Upper lobe of right lung (tissue), 1 donor: ENCODE results near the gene SIRT2. TPM values are rescaled to one million over a fixed set of nuclear protein-coding genes. Genes with fewer than 3 reads are reported as not detected.
A peak's percentile ranks its signal among the peaks of the same experiment; 100 is the strongest.

Source experiments
- ATAC-seq: fragments of 200-7000 bp; cut with Tn5 transposase; one replicate; pipeline ENCODE4 v1.9.1; 2020; ENCODE audit warnings: mild to moderate bottlenecking, moderate library complexity
- DNase-seq: peaks from one replicate; pipeline ENCODE4 v3.0.0-alpha.2; 2020
- H3K27ac ChIP-seq: fragments of 200-600 bp; one replicate; pipeline ENCODE4 v1.8.0; 2022
- H3K27me3 ChIP-seq: fragments of 200-600 bp; one replicate; pipeline ENCODE4 v1.8.0; 2022; ENCODE audit warnings: mild to moderate bottlenecking
- H3K36me3 ChIP-seq: fragments of 200-600 bp; one replicate; pipeline ENCODE4 v1.8.0; 2022
- H3K4me1 ChIP-seq: fragments of 200-600 bp; one replicate; pipeline ENCODE4 v1.8.0; 2022
- H3K4me3 ChIP-seq: fragments of 200-600 bp; one replicate; pipeline ENCODE4 v1.8.0; 2022; ENCODE audit warnings: mild to moderate bottlenecking
- H3K9me3 ChIP-seq: fragments of 200-600 bp; one replicate; pipeline ENCODE4 v1.8.0; 2022
- intact Hi-C: fragments of 100-400 bp; cut with DNase I; formaldehyde crosslinking; loops from one replicate; pipeline ENCODE4 v1.11.0; 2022
- total RNA-seq: library from RNA; stranded (reverse); fragmentation: NEBNext Ultra II Directional; extraction: Animal tissue kit (Norgen Biotek cat#: 25700); gene quantifications from one replicate; pipeline ENCODE4 v1.2.1, GENCODE V29; 2021
- TF ChIP-seq, protein P1 (sequence below): fragments of 200-600 bp; IDR thresholded peaks from one replicate; pipeline ENCODE4 v1.8.0; 2022; ENCODE audit warnings: antibody characterized with exemption
- donor health status: DM: no; HTN: yes; CAD: no; lungs with severe emphysema.

The SIRT2 gene
- total RNA-seq, 1 donor from 2014 or later = 59.2 TPM

DNA sequence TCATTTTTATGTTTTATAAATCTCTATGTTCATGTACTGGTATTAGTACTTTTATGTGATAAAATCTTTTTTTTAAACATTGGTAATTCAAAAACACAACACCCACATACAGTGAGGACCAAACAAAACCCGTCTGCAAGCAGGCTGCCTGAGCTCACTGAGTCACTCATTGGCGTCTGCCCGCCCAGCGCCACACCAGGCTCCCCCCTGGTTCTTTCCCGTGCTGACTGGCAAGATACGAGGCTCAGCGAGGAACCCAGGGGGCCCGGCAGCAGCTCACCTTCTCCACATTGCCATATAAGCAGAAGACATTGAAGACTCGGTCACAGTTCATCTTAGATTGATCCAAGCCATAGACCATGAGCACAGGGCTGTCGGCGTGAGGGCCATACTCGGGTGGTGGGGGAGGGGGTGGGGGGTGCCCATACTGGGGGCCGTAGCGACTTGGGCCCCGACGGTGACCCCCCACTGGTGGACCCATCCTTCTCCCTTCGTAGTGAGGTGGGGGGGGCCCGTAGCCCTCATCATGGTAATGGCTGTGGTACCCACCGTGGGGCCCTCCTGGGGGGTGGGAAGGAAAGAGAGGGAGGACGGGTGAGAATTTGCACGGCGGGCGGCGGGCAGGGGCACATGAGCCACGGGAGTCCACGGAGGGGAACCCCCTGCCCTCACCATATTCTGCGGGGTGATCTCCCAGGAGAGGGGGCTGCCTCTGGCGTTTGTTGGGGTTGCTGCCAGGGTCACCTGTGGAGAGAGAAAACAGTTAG is 59.4 kb downstream of the SIRT2 start:
- Histone ChIP-seq H3K27me3 (no peaks in the 10 kb centered on the region), H3K36me3 (peaks cover 97% of the 10 kb centered on the region), H3K9me3 (no peaks in the 10 kb centered on the region), H3K27ac (no peak overlapping the region), H3K4me3 (no peak overlapping the region), H3K4me1 (peaks cover 17% of the 10 kb centered on the region)
- TF ChIP-seq, protein P1, sequence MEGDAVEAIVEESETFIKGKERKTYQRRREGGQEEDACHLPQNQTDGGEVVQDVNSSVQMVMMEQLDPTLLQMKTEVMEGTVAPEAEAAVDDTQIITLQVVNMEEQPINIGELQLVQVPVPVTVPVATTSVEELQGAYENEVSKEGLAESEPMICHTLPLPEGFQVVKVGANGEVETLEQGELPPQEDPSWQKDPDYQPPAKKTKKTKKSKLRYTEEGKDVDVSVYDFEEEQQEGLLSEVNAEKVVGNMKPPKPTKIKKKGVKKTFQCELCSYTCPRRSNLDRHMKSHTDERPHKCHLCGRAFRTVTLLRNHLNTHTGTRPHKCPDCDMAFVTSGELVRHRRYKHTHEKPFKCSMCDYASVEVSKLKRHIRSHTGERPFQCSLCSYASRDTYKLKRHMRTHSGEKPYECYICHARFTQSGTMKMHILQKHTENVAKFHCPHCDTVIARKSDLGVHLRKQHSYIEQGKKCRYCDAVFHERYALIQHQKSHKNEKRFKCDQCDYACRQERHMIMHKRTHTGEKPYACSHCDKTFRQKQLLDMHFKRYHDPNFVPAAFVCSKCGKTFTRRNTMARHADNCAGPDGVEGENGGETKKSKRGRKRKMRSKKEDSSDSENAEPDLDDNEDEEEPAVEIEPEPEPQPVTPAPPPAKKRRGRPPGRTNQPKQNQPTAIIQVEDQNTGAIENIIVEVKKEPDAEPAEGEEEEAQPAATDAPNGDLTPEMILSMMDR = no peak
- ATAC-seq (no peak), DNase-seq (no peak)
- intact Hi-C loops = no loop called here

- DNase-seq (no peak), ATAC-seq (no peak)
- Histone ChIP-seq H3K27ac (peak overlapping the region; percentile 30), H3K36me3 (peaks cover 89% of the 10 kb centered on the region), H3K27me3 (no peaks in the 10 kb centered on the region), H3K4me1 (peaks cover 17% of the 10 kb centered on the region), H3K9me3 (no peaks in the 10 kb centered on the region), H3K4me3 (no peak overlapping the region)
- intact Hi-C loops = no loop called here
- TF ChIP-seq, protein P1 = no peak
These were observed 60.2 kb downstream of the SIRT2 start for GRCh38 chr19:38838986-38839761.

DNA sequence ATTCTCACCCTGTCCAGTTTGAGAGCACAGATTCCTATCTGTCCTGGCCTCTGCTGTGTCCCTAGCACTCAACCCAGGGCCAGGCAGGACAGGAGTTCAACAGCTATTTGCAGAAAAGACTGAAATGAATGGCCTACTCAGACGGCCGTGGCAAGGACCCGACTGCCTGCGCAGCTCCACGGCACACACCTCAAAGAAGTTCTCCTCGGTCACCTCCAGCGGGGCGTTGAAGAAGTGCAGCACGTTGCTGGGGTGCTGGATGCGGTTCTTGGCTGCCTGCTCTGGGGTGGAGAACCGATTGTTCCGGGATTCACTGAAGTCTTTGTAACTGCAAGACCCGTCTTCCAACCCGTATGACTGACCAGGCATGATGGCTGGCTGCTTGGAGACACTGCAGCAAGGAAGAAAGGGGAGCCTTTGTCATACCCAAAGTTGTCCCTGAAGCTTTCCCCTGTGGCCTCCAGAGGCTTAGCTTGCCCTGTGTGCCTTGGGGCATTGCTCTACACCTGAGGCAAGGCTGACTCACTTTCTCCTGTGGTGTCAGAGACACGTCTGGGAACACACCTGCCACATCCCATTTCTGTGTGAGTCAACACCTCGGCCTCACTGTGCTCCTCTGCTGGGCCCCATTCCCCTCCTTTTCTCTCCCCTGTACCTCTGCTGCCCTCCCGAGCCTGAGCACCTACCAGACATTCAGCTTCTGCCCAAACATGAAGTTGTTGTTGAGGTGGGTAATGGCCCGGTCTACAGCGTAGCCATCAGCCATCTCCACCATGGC is 61.0 kb downstream of the SIRT2 start:
- H3K9me3 ChIP-seq = no peaks in the 10 kb centered on the region
- H3K36me3 ChIP-seq = peaks cover 81% of the 10 kb centered on the region
- no peak overlapping the region for H3K4me3 ChIP-seq
- H3K27me3 ChIP-seq = no peaks in the 10 kb centered on the region
- peak overlapping the region; percentile 36 for H3K27ac ChIP-seq
- peaks cover 17% of the 10 kb centered on the region for H3K4me1 ChIP-seq
- intact Hi-C loops = no loop called here
- TF ChIP-seq, protein P1 = no peak
- DNase-seq (no peak), ATAC-seq (peak; percentile 11)

DNA sequence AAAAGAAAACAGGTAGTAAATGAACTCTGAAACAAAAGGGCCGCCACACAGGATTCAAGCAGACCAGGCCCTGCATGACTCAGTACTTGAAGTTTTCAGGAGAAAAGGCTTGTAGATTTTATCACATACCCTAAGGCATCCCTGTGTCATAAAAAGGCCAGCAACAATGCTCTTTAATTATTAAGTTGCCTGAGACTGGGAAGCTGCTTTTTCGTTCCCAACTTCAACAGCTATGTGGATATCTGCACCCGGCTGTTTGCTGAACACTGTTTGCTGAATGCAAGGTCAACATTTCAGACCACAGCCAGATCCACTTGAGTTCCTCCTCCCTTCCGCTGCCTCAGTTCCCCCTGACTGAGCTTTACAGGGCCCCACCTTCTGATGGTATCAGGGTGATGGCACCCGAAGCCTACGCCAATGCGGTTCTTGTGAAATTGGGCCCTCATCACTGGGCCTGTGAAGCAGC is 61.7 kb downstream of the SIRT2 start:
- Histone ChIP-seq H3K9me3 (no peaks in the 10 kb centered on the region), H3K27ac (peak overlapping the region; percentile 36)
- intact Hi-C loops = no loop called here

More for the DNA sequence above, 61.7 kb downstream of the SIRT2 start:
- TF ChIP-seq, protein P1 = no peak
- no peaks in the 10 kb centered on the region for H3K27me3 ChIP-seq
- DNase-seq (no peak), ATAC-seq (peak; percentile 11)
- H3K36me3 ChIP-seq = peaks cover 74% of the 10 kb centered on the region
- H3K4me3 ChIP-seq = no peak overlapping the region
- peaks cover 17% of the 10 kb centered on the region for H3K4me1 ChIP-seq
